Measurements from ENCODE around the gene KRTAP21-3. TPM values are rescaled to one million over a fixed set of nuclear protein-coding genes. Genes with fewer than 3 reads are reported as not detected.

Gene KRTAP21-3
- polyA plus RNA-seq, 1 donor from 2014 or later: not detected

GRCh38 chr21:30674312-30674711 is 44.3 kb downstream of the KRTAP21-3 start:
- H3K9me3 ChIP-seq (ENCODE audit: low read length): no peaks in the 10 kb centered on the region
- H3F3A ChIP-seq (ENCODE audit: insufficient read depth, low read length, poor library complexity, severe bottlenecking): no peaks in the 10 kb centered on the region
- no peak overlapping the region for H2AFZ ChIP-seq (ENCODE audit: low read depth, low read length)
- no peak overlapping the region for H3K4me3 ChIP-seq (ENCODE audit: low read length)
- no peaks in the 10 kb centered on the region for H3K79me2 ChIP-seq (replicated peaks; ENCODE audit: insufficient read depth, low read length)
- H3K27ac ChIP-seq (ENCODE audit: low read length): no peak overlapping the region
- no peaks in the 10 kb centered on the region for H4K20me1 ChIP-seq (ENCODE audit: insufficient read depth)
- no peaks in the 10 kb centered on the region for H3K27me3 ChIP-seq (ENCODE audit: insufficient read depth, low read depth, low read length)
- no peak for TF ChIP-seq TAF1 (IDR thresholded peaks at IDR 0.05; ENCODE audit: low read depth)
- TF ChIP-seq REST (IDR thresholded peaks at IDR 0.05; ENCODE audit: borderline replicate concordance): no peak
- TF ChIP-seq EP300 (conservative IDR thresholded peaks at IDR 0.05; ENCODE audit: poor library complexity, severe bottlenecking): peak; percentile 83
- TF ChIP-seq EZH2 (IDR thresholded peaks at IDR 0.05; ENCODE audit: borderline replicate concordance, insufficient read depth, low read length, poor library complexity, severe bottlenecking): no peak
- TF ChIP-seq RAD21 (conservative IDR thresholded peaks at IDR 0.05): peak; percentile 52
- peak; percentile 63 for TF ChIP-seq POLR2AphosphoS5 (IDR thresholded peaks at IDR 0.05)
- no peak for TF ChIP-seq SMC3 (conservative IDR thresholded peaks at IDR 0.05; ENCODE audit: poor library complexity)
- no peak for TF ChIP-seq CTCF (IDR thresholded peaks at IDR 0.05; ENCODE audit: poor library complexity, severe bottlenecking)
- TF ChIP-seq MXI1 (conservative IDR thresholded peaks at IDR 0.05; ENCODE audit: poor library complexity, severe bottlenecking): no peak
- no peak overlapping the region for H3K9ac ChIP-seq (ENCODE audit: low read length)
- no peaks in the 10 kb centered on the region for H3K36me3 ChIP-seq (ENCODE audit: insufficient read depth, low read length)
- no peaks in the 10 kb centered on the region for H3K9me2 ChIP-seq (ENCODE audit: insufficient read depth, low read length)
- H3K4me2 ChIP-seq (ENCODE audit: low read length): no peak overlapping the region

- Histone ChIP-seq H3F3A (ENCODE audit: insufficient read depth, low read length, poor library complexity, severe bottlenecking) (no peaks in the 10 kb centered on the region), H3K79me2 (replicated peaks; ENCODE audit: insufficient read depth, low read length) (no peaks in the 10 kb centered on the region), H3K27me3 (ENCODE audit: insufficient read depth, low read depth, low read length) (no peaks in the 10 kb centered on the region), H3K9me2 (ENCODE audit: insufficient read depth, low read length) (no peaks in the 10 kb centered on the region), H3K4me2 (ENCODE audit: low read length) (peak overlapping the region; percentile 4), H4K20me1 (ENCODE audit: insufficient read depth) (no peaks in the 10 kb centered on the region), H3K9ac (ENCODE audit: low read length) (no peak overlapping the region), H2AFZ (ENCODE audit: low read depth, low read length) (no peak overlapping the region), H3K4me3 (ENCODE audit: low read length) (no peak overlapping the region), H3K36me3 (ENCODE audit: insufficient read depth, low read length) (no peaks in the 10 kb centered on the region), H3K27ac (ENCODE audit: low read length) (no peak overlapping the region), H3K9me3 (ENCODE audit: low read length) (no peaks in the 10 kb centered on the region)
- TF ChIP-seq REST (IDR thresholded peaks at IDR 0.05; ENCODE audit: borderline replicate concordance): no peak
- no peak for TF ChIP-seq EP300 (conservative IDR thresholded peaks at IDR 0.05; ENCODE audit: poor library complexity, severe bottlenecking)
- TF ChIP-seq SMC3 (conservative IDR thresholded peaks at IDR 0.05; ENCODE audit: poor library complexity): no peak
- no peak for TF ChIP-seq CTCF (IDR thresholded peaks at IDR 0.05; ENCODE audit: poor library complexity, severe bottlenecking)
- no peak for TF ChIP-seq EZH2 (IDR thresholded peaks at IDR 0.05; ENCODE audit: borderline replicate concordance, insufficient read depth, low read length, poor library complexity, severe bottlenecking)
- TF ChIP-seq RAD21 (conservative IDR thresholded peaks at IDR 0.05): no peak
- TF ChIP-seq POLR2AphosphoS5 (IDR thresholded peaks at IDR 0.05): no peak
- no peak for TF ChIP-seq MXI1 (conservative IDR thresholded peaks at IDR 0.05; ENCODE audit: poor library complexity, severe bottlenecking)
Observed at GRCh38 chr21:30672985-30673650, 45.5 kb downstream of the KRTAP21-3 start.

Measured in neural cell (in vitro differentiated cells).